ENCODE results near the gene EAPP. TPM values are rescaled to one million over a fixed set of nuclear protein-coding genes. Genes with fewer than 3 reads are reported as not detected.

The EAPP gene
- total and polyA plus RNA-seq, 2 experiments from 2014 or later, result 25.0 to 53.6 TPM

GRCh38 chr14:34479694-34480093 lies 59.8 kb downstream of the EAPP start:
- DNase-seq (ENCODE audit: low spot score) (no peak), ATAC-seq (no peak)
- Histone ChIP-seq H3F3A (replicated peaks; ENCODE audit: low read depth) (no peaks in the 10 kb centered on the region), H3K27me3 (ENCODE audit: insufficient read depth) (no peaks in the 10 kb centered on the region), H3K4me2 (no peak overlapping the region), H3K27ac (ENCODE audit: low read depth) (no peak overlapping the region), H3K36me3 (ENCODE audit: insufficient read depth) (no peaks in the 10 kb centered on the region), H3K4me1 (ENCODE audit: insufficient read depth) (peaks cover 6% of the 10 kb centered on the region; the same call in 1 of the 2 replicates), H3K4me3 (no peak overlapping the region), H2AFZ (no peak overlapping the region), H3K79me2 (replicated peaks; ENCODE audit: insufficient read depth) (no peaks in the 10 kb centered on the region), H4K20me1 (replicated peaks; ENCODE audit: insufficient read depth) (no peaks in the 10 kb centered on the region), H3K9me2 (ENCODE audit: insufficient read depth) (0 out of 2 replicates have a peak, but pooled peaks cover 4% of the 10 kb centered on the region)
- TF ChIP-seq POLR2AphosphoS5 (IDR thresholded peaks at IDR 0.05; ENCODE audit: low read depth), result no peak
- TF ChIP-seq, protein P1, sequence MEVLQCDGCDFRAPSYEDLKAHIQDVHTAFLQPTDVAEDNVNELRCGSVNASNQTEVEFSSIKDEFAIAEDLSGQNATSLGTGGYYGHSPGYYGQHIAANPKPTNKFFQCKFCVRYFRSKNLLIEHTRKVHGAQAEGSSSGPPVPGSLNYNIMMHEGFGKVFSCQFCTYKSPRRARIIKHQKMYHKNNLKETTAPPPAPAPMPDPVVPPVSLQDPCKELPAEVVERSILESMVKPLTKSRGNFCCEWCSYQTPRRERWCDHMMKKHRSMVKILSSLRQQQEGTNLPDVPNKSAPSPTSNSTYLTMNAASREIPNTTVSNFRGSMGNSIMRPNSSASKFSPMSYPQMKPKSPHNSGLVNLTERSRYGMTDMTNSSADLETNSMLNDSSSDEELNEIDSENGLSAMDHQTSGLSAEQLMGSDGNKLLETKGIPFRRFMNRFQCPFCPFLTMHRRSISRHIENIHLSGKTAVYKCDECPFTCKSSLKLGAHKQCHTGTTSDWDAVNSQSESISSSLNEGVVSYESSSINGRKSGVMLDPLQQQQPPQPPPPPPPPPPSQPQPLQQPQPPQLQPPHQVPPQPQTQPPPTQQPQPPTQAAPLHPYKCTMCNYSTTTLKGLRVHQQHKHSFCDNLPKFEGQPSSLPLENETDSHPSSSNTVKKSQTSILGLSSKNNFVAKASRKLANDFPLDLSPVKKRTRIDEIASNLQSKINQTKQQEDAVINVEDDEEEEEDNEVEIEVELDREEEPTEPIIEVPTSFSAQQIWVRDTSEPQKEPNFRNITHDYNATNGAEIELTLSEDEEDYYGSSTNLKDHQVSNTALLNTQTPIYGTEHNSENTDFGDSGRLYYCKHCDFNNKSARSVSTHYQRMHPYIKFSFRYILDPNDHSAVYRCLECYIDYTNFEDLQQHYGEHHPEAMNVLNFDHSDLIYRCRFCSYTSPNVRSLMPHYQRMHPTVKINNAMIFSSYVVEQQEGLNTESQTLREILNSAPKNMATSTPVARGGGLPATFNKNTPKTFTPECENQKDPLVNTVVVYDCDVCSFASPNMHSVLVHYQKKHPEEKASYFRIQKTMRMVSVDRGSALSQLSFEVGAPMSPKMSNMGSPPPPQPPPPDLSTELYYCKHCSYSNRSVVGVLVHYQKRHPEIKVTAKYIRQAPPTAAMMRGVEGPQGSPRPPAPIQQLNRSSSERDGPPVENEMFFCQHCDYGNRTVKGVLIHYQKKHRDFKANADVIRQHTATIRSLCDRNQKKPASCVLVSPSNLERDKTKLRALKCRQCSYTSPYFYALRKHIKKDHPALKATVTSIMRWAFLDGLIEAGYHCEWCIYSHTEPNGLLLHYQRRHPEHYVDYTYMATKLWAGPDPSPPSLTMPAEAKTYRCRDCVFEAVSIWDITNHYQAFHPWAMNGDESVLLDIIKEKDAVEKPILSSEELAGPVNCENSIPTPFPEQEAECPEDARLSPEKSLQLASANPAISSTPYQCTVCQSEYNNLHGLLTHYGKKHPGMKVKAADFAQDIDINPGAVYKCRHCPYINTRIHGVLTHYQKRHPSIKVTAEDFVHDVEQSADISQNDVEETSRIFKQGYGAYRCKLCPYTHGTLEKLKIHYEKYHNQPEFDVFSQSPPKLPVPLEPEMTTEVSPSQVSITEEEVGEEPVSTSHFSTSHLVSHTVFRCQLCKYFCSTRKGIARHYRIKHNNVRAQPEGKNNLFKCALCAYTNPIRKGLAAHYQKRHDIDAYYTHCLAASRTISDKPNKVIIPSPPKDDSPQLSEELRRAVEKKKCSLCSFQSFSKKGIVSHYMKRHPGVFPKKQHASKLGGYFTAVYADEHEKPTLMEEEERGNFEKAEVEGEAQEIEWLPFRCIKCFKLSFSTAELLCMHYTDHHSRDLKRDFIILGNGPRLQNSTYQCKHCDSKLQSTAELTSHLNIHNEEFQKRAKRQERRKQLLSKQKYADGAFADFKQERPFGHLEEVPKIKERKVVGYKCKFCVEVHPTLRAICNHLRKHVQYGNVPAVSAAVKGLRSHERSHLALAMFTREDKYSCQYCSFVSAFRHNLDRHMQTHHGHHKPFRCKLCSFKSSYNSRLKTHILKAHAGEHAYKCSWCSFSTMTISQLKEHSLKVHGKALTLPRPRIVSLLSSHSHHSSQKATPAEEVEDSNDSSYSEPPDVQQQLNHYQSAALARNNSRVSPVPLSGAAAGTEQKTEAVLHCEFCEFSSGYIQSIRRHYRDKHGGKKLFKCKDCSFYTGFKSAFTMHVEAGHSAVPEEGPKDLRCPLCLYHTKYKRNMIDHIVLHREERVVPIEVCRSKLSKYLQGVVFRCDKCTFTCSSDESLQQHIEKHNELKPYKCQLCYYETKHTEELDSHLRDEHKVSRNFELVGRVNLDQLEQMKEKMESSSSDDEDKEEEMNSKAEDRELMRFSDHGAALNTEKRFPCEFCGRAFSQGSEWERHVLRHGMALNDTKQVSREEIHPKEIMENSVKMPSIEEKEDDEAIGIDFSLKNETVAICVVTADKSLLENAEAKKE (CRISPR knock-in tag; IDR thresholded peaks at IDR 0.05), result no peak
- no peak for TF ChIP-seq REST (IDR thresholded peaks at IDR 0.05; ENCODE audit: unreplicated experiment)
- TF ChIP-seq ZNF114 (CRISPR knock-in tag; IDR thresholded peaks at IDR 0.05), result no peak
- TF ChIP-seq NANOG (IDR thresholded peaks at IDR 0.05; ENCODE audit: borderline replicate concordance), result no peak
- TF ChIP-seq JUNB (IDR thresholded peaks at IDR 0.05; ENCODE audit: unreplicated experiment), result no peak
- TF ChIP-seq EZH2 (IDR thresholded peaks at IDR 0.05; ENCODE audit: low read depth, unreplicated experiment), result no peak
- TF ChIP-seq EZH2phosphoT487 (IDR thresholded peaks at IDR 0.05; ENCODE audit: unreplicated experiment), result no peak
- no peak for TF ChIP-seq CTCF (conservative IDR thresholded peaks at IDR 0.05; ENCODE audit: low read depth in 2 of 2)
- no peak overlapping the region for H3K27ac Mint-ChIP-seq
- peaks cover 3% of the 10 kb centered on the region; the same call in 2 of the 3 replicates for H3K36me3 Mint-ChIP-seq (ENCODE audit: low read depth)
- H3K9me3 Mint-ChIP-seq, result peaks cover 11% of the 10 kb centered on the region
- H3K4me1 Mint-ChIP-seq, result peaks cover 11% of the 10 kb centered on the region; the same call in 2 of the 3 replicates
- H3K27me3 Mint-ChIP-seq (ENCODE audit: insufficient read depth, low read depth, poor library complexity), result peaks cover 5% of the 10 kb centered on the region
- H3K4me3 Mint-ChIP-seq, result no peak overlapping the region
